HEK293 (cell line): ENCODE measurements around the gene PGAM5.

ENCODE experiments used
- CTCF ChIA-PET: fragments of 350-600 bp; formaldehyde crosslinking; extraction: SDS; loops from one replicate; lab custom pipeline; 2021; ENCODE audit warnings: antibody characterized with exemption; lab: Yijun Ruan, JAX
- POLR2A ChIA-PET: fragments of 300-600 bp; formaldehyde crosslinking; extraction: SDS; loops from one replicate; lab custom pipeline; 2020; ENCODE audit warnings: antibody characterized with exemption, inconsistent platforms; lab: Yijun Ruan, JAX
- H3K27ac ChIP-seq: fragments of 200-500 bp; sonication (Bioruptor generic); 2 replicates; pipeline ENCODE4 v1.5.1; 2014; ENCODE audit warnings: low read depth, low read length, control low read depth, inconsistent platforms; ENCODE audit errors: extremely low read depth
- H3K36me3 ChIP-seq, 2 experiments: fragments of 200-500 bp in 1 of 2; sonication (Bioruptor generic) in 1 of 2; 1 replicate in 1 of 2; 2 replicates in 1 of 2; pipeline ENCODE4 v1.5.1; 2014 to 2017; ENCODE audit warnings: inconsistent platforms in 2 of 2, low read length in 2 of 2; ENCODE audit not compliant: control insufficient read depth in 2 of 2, insufficient read depth in 1 of 2
- H3K4me1 ChIP-seq: fragments of 200-500 bp; sonication (Bioruptor generic); 2 replicates; pipeline ENCODE4 v1.5.1; 2014; ENCODE audit warnings: mild to moderate bottlenecking, low read length, inconsistent platforms; ENCODE audit not compliant: control insufficient read depth, insufficient read depth
- H3K4me3 ChIP-seq: 2 replicates; pipeline ENCODE4 v1.5.1; 2011; ENCODE audit warnings: low read depth, mild to moderate bottlenecking, control low read depth, low read length, moderate library complexity
- H3K9me3 ChIP-seq: fragments of 200-500 bp; sonication (Bioruptor generic); 2 replicates; pipeline ENCODE4 v1.5.1; 2014; ENCODE audit warnings: low read depth, low read length, inconsistent platforms; ENCODE audit not compliant: control insufficient read depth, insufficient read depth
- BCL11A ChIP-seq: fragments of 450-650 bp; formaldehyde crosslinking; IDR thresholded peaks from 2 replicates; pipeline ENCODE4 v1.5.1; 2016; ENCODE audit warnings: low read depth, missing biosample characterization, missing genetic modification characterization
- GLIS1 ChIP-seq: fragments of 450-650 bp; formaldehyde crosslinking; IDR thresholded peaks from 2 replicates; pipeline ENCODE4 v1.5.1; 2016; ENCODE audit warnings: missing biosample characterization, missing genetic modification characterization
- KLF7 ChIP-seq: fragments of 450-650 bp; formaldehyde crosslinking; IDR thresholded peaks from 2 replicates; pipeline ENCODE4 v1.5.1; 2016; ENCODE audit warnings: missing biosample characterization, missing genetic modification characterization, borderline replicate concordance
- KLF9 ChIP-seq: fragments of 450-650 bp; formaldehyde crosslinking; IDR thresholded peaks from 2 replicates; pipeline ENCODE4 v1.5.1; 2016; ENCODE audit warnings: missing biosample characterization, missing genetic modification characterization, low read depth
- OSR2 ChIP-seq: fragments of 450-650 bp; formaldehyde crosslinking; IDR thresholded peaks from 2 replicates; pipeline ENCODE4 v1.5.1; 2016; ENCODE audit warnings: missing biosample characterization, missing genetic modification characterization
- RBAK ChIP-seq: fragments of 450-650 bp; formaldehyde crosslinking; IDR thresholded peaks from 2 replicates; pipeline ENCODE4 v1.5.1; 2016; ENCODE audit warnings: missing biosample characterization, missing genetic modification characterization
- SCRT2 ChIP-seq: fragments of 450-650 bp; formaldehyde crosslinking; IDR thresholded peaks from 2 replicates; pipeline ENCODE4 v1.5.1; 2016; ENCODE audit warnings: missing biosample characterization, missing genetic modification characterization
- YY1 ChIP-seq: fragments of 450-650 bp; formaldehyde crosslinking; IDR thresholded peaks from 2 replicates; pipeline ENCODE4 v1.5.1; 2018; ENCODE audit warnings: missing biosample characterization, missing genetic modification characterization
- ZBTB11 ChIP-seq: fragments of 450-650 bp; formaldehyde crosslinking; conservative IDR thresholded peaks from 2 replicates; pipeline ENCODE4 v1.5.1; 2016; ENCODE audit warnings: low read depth, missing biosample characterization, missing genetic modification characterization
- ZBTB20 ChIP-seq: fragments of 450-650 bp; formaldehyde crosslinking; IDR thresholded peaks from 2 replicates; pipeline ENCODE4 v1.5.1; 2016; ENCODE audit warnings: missing biosample characterization, missing genetic modification characterization
- ZBTB48 ChIP-seq: fragments of 450-650 bp; formaldehyde crosslinking; IDR thresholded peaks from 2 replicates; pipeline ENCODE4 v1.5.1; 2016; ENCODE audit warnings: missing biosample characterization, missing genetic modification characterization
- ZNF114 ChIP-seq: fragments of 450-650 bp; formaldehyde crosslinking; IDR thresholded peaks from 2 replicates; pipeline ENCODE4 v1.5.0; 2017; ENCODE audit warnings: missing biosample characterization, missing genetic modification characterization
- ZNF132 ChIP-seq: fragments of 450-650 bp; formaldehyde crosslinking; IDR thresholded peaks from 2 replicates; pipeline ENCODE4 v1.5.1; 2017; ENCODE audit warnings: missing biosample characterization, missing genetic modification characterization, borderline replicate concordance
- ZNF140 ChIP-seq: fragments of 450-650 bp; formaldehyde crosslinking; IDR thresholded peaks from 2 replicates; pipeline ENCODE4 v1.5.1; 2016; ENCODE audit warnings: missing biosample characterization, missing genetic modification characterization
- ZNF175 ChIP-seq: fragments of 450-650 bp; formaldehyde crosslinking; IDR thresholded peaks from 2 replicates; pipeline ENCODE4 v1.5.1; 2016; ENCODE audit warnings: missing biosample characterization, missing genetic modification characterization
- ZNF239 ChIP-seq: fragments of 450-650 bp; formaldehyde crosslinking; IDR thresholded peaks from 2 replicates; pipeline ENCODE4 v1.5.1; 2016; ENCODE audit warnings: missing biosample characterization, missing genetic modification characterization
- ZNF266 ChIP-seq: fragments of 450-650 bp; formaldehyde crosslinking; IDR thresholded peaks from 2 replicates; pipeline ENCODE4 v1.5.1; 2016; ENCODE audit warnings: missing biosample characterization, missing genetic modification characterization, low read depth
- ZNF350 ChIP-seq: fragments of 450-650 bp; formaldehyde crosslinking; IDR thresholded peaks from 2 replicates; pipeline ENCODE4 v1.5.0; 2017; ENCODE audit warnings: missing biosample characterization, mild to moderate bottlenecking, missing genetic modification characterization
- ZNF362 ChIP-seq: fragments of 450-650 bp; formaldehyde crosslinking; IDR thresholded peaks from 2 replicates; pipeline ENCODE4 v1.5.1; 2016; ENCODE audit warnings: missing biosample characterization, missing genetic modification characterization
- ZNF391 ChIP-seq: fragments of 450-650 bp; formaldehyde crosslinking; IDR thresholded peaks from 2 replicates; pipeline ENCODE4 v1.5.1; 2016; ENCODE audit warnings: low read depth, missing biosample characterization, missing genetic modification characterization, borderline replicate concordance
- ZNF394 ChIP-seq: fragments of 450-650 bp; formaldehyde crosslinking; IDR thresholded peaks from 2 replicates; pipeline ENCODE4 v1.5.1; 2016; ENCODE audit warnings: missing biosample characterization, missing genetic modification characterization, mild to moderate bottlenecking, moderate library complexity, borderline replicate concordance
- ZNF416 ChIP-seq: fragments of 450-650 bp; formaldehyde crosslinking; IDR thresholded peaks from 2 replicates; pipeline ENCODE4 v1.5.1; 2016; ENCODE audit warnings: missing biosample characterization, missing genetic modification characterization
- ZNF423 ChIP-seq: fragments of 450-650 bp; formaldehyde crosslinking; IDR thresholded peaks from 2 replicates; pipeline ENCODE4 v1.5.1; 2016; ENCODE audit warnings: missing biosample characterization, missing genetic modification characterization
- ZNF473 ChIP-seq: fragments of 450-650 bp; formaldehyde crosslinking; IDR thresholded peaks from 2 replicates; pipeline ENCODE4 v1.5.1; 2017; ENCODE audit warnings: missing biosample characterization, missing genetic modification characterization
- ZNF549 ChIP-seq: fragments of 450-650 bp; IDR thresholded peaks from 2 replicates; pipeline ENCODE4 v1.5.1; 2018; ENCODE audit warnings: missing biosample characterization, missing genetic modification characterization, mild to moderate bottlenecking, inconsistent platforms, moderate library complexity
- ZNF555 ChIP-seq: fragments of 450-650 bp; formaldehyde crosslinking; conservative IDR thresholded peaks from 2 replicates; pipeline ENCODE4 v1.5.1; 2017; ENCODE audit warnings: missing biosample characterization, mild to moderate bottlenecking, missing genetic modification characterization, inconsistent platforms
- ZNF600 ChIP-seq: fragments of 450-650 bp; formaldehyde crosslinking; IDR thresholded peaks from 2 replicates; pipeline ENCODE4 v1.5.1; 2016; ENCODE audit warnings: missing biosample characterization, missing genetic modification characterization
- ZNF654 ChIP-seq: fragments of 450-650 bp; formaldehyde crosslinking; IDR thresholded peaks from 2 replicates; pipeline ENCODE4 v1.5.1; 2016; ENCODE audit warnings: low read depth, missing biosample characterization, missing genetic modification characterization
- ZNF776 ChIP-seq: fragments of 450-650 bp; formaldehyde crosslinking; IDR thresholded peaks from 2 replicates; pipeline ENCODE4 v1.5.0; 2017; ENCODE audit warnings: missing biosample characterization, missing genetic modification characterization, borderline replicate concordance
- ZNF792 ChIP-seq: fragments of 450-650 bp; formaldehyde crosslinking; IDR thresholded peaks from 2 replicates; pipeline ENCODE4 v1.5.1; 2016; ENCODE audit warnings: missing biosample characterization, missing genetic modification characterization
- ZNF830 ChIP-seq: fragments of 450-650 bp; IDR thresholded peaks from 2 replicates; pipeline ENCODE4 v1.5.0; 2018; ENCODE audit warnings: missing biosample characterization, missing genetic modification characterization, low read depth, mild to moderate bottlenecking, moderate library complexity

Gene PGAM5

GRCh38 chr12:132660996-132661395, 49.6 kb upstream of the PGAM5 start (continued):
- TF ChIP-seq ZNF266 (tag by site-specific recombination) = no peak
- TF ChIP-seq ZNF132 (tag by site-specific recombination) = no peak
- TF ChIP-seq ZNF140 (tag by site-specific recombination) = no peak
- TF ChIP-seq ZNF600 (tag by site-specific recombination) = no peak

GRCh38 chr12:132661972-132662371, 48.7 kb upstream of the PGAM5 start:
- no peak overlapping the region for H3K27ac ChIP-seq
- ChIA-PET CTCF (no interaction called here), POLR2A (no interaction called here)
- no peak overlapping the region for H3K4me3 ChIP-seq
- H3K4me1 ChIP-seq = no peaks in the 10 kb centered on the region
- peaks cover 50 to 100% of the 10 kb centered on the region in 2 experiments for H3K36me3 ChIP-seq
- no peaks in the 10 kb centered on the region for H3K9me3 ChIP-seq
- TF ChIP-seq GLIS1 (tag by site-specific recombination) = no peak
- no peak for TF ChIP-seq ZNF391 (tag by site-specific recombination)
- TF ChIP-seq OSR2 (tag by site-specific recombination) = no peak
- no peak for TF ChIP-seq ZNF423 (tag by site-specific recombination)
- TF ChIP-seq ZNF175 (tag by site-specific recombination) = no peak
- no peak for TF ChIP-seq ZNF473
- TF ChIP-seq ZNF555 (tag by site-specific recombination) = no peak
- no peak for TF ChIP-seq ZNF776
- TF ChIP-seq ZNF416 (tag by site-specific recombination) = no peak
- no peak for TF ChIP-seq ZBTB20 (tag by site-specific recombination)
- TF ChIP-seq ZNF654 = no peak
- TF ChIP-seq ZNF350 = no peak
- TF ChIP-seq ZNF830 (tag by site-specific recombination) = no peak
- no peak for TF ChIP-seq ZNF362 (tag by site-specific recombination)
- TF ChIP-seq ZNF239 (tag by site-specific recombination) = no peak
- TF ChIP-seq ZNF394 = no peak
- TF ChIP-seq RBAK (tag by site-specific recombination) = no peak
- TF ChIP-seq BCL11A = no peak

DNA sequence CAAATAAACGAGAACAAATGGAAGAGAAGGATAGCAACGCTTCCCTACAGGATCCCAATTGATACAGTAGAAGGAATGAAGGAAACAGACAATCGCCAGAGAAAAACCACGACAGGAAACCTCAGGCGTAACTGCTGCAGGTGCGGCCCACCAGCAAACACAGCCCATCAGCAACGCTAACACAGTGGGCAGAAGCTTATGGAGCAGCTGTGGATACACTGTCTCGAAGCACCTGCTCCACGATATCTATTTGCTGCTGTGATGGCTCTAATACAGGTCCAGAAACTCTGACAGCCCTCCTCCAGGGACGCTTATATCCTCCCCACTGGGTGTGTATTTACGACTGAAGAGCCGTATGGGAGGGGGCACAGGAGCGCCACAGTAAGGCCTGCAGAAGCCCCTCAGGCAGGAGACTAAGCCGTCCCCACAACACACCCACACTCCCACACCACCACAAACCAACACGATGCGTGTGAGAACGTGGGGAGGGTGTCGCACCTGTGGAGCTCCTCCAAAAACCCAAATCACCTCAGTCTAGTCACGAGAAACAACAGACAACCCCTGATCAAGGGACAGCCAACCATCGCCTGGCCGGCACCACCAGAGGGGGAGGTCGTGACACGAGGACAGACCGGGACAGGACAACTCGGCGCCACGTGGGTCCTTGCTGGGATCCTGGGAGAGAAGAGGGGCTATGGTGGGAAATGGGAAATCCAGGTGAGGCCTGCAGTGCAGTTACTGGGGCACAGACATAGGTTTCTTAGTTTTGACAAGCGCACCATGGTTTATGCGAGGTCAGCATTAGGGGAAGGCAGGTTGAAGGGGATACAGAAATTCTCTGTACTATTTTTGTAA, 47.5 kb upstream of the PGAM5 start:
- H3K9me3 ChIP-seq = no peaks in the 10 kb centered on the region
- POLR2A ChIA-PET = no interaction called here
- TF ChIP-seq KLF7 = no peak
- TF ChIP-seq ZNF792 = no peak
- no peak for TF ChIP-seq YY1 (tag by site-specific recombination)
- no peak for TF ChIP-seq ZNF114 (tag by site-specific recombination)
- TF ChIP-seq SCRT2 (tag by site-specific recombination) = no peak
- no peak for TF ChIP-seq ZBTB11 (tag by site-specific recombination)
- no peak for TF ChIP-seq ZNF549 (tag by site-specific recombination)
- TF ChIP-seq ZBTB48 (tag by site-specific recombination) = no peak
- no peak for TF ChIP-seq KLF9

More for the DNA sequence above, 47.5 kb upstream of the PGAM5 start:
- no peak overlapping the region for H3K4me3 ChIP-seq
- CTCF ChIA-PET = interaction anchor here (0.9 kb wide), 1 partner anchor 242 kb away, joined by 3 read pairs; no protein-coding TSS in a partner anchor
- no peak overlapping the region for H3K27ac ChIP-seq
- peaks cover 48 to 100% of the 10 kb centered on the region in 2 experiments for H3K36me3 ChIP-seq
- H3K4me1 ChIP-seq = no peaks in the 10 kb centered on the region
